ENCODE results near the gene SNX33.
"Not testable (repeated sequence)": the region's sequence is repeated elsewhere in the genome, so short reads cannot be mapped to it uniquely, and the experiment has no call there.

The SNX33 gene

GRCh38 chr15:75647370-75648155, at the start of gene SNX33:
Gene SNX33, plus strand, starts transcription at chr15:75647912. Its CDS starts 1,191 bp downstream, at chr15:75649103.
- DNase-seq: peak; percentile 65 to 74

- no peak for DNase-seq
Observed at GRCh38 chr15:75598361-75598760, 49.4 kb upstream of the SNX33 start.

GRCh38 chr15:75599401-75599800, 48.3 kb upstream of the SNX33 start:
- no peak for DNase-seq

- DNase-seq: no peak
Observed at GRCh38 chr15:75606026-75606425, 41.7 kb upstream of the SNX33 start.

GRCh38 chr15:75606711-75607699, 40.7 kb upstream of the SNX33 start:
- DNase-seq: no peak

GRCh38 chr15:75616766-75617165, 30.9 kb upstream of the SNX33 start:
- DNase-seq: no peak

- no peak for DNase-seq
Observed at GRCh38 chr15:75620058-75620820, 27.5 kb upstream of the SNX33 start.

GRCh38 chr15:75620841-75621391, 26.8 kb upstream of the SNX33 start:
- DNase-seq: peak in 1 of 2 experiments; percentile 29

- DNase-seq: no peak
Observed at GRCh38 chr15:75622505-75622904, 25.2 kb upstream of the SNX33 start.

- peak; percentile 95 to 96 for DNase-seq
Observed at GRCh38 chr15:75625542-75626347, 22.0 kb upstream of the SNX33 start, which contains the start of gene SNUPN. Gene SNUPN, minus strand, starts transcription at chr15:75625725. Its CDS starts 4,674 bp downstream, at chr15:75621051.

- DNase-seq: no peak
Observed at GRCh38 chr15:75631935-75632334, 15.8 kb upstream of the SNX33 start.

- DNase-seq: not testable (repeated sequence)
Observed at GRCh38 chr15:75633922-75634321, 13.8 kb upstream of the SNX33 start.

GRCh38 chr15:75636026-75636425, 11.7 kb upstream of the SNX33 start:
- no peak for DNase-seq

- no peak for DNase-seq
Observed at GRCh38 chr15:75637245-75638009, 10.3 kb upstream of the SNX33 start.

- DNase-seq: no peak
Observed at GRCh38 chr15:75639191-75639708, 8.5 kb upstream of the SNX33 start.

- peak; percentile 91 to 95 for DNase-seq
Observed at GRCh38 chr15:75639709-75640482, 7.8 kb upstream of the SNX33 start, which contains the start of gene IMP3. Gene IMP3, minus strand, starts transcription at chr15:75640224. Its CDS starts 56 bp downstream, at chr15:75640168.

GRCh38 chr15:75640483-75641178, 7.1 kb upstream of the SNX33 start:
- DNase-seq: peak; percentile 48 to 68

- no peak for DNase-seq
Observed at GRCh38 chr15:75641179-75641503, 6.6 kb upstream of the SNX33 start.

GRCh38 chr15:75641603-75642002, 6.1 kb upstream of the SNX33 start:
- no peak for DNase-seq

Measured in activated CD4-positive, alpha-beta T cell treated with anti-CD3 and anti-CD28 coated beads, Interleukin-2, amount 50 U/mL, for 48 hours (primary cell).